ENCODE measurements around the gene WDR53. TPM values are rescaled to one million over a fixed set of nuclear protein-coding genes. Genes with fewer than 3 reads are reported as not detected.

WDR53 gene
- total and polyA plus RNA-seq, 9 of the 15 experiments (the other 6 are each of a cell fraction or from before 2014, with no cell fraction given) = 13.0 to 34.5 (median 20.9) TPM

DNA sequence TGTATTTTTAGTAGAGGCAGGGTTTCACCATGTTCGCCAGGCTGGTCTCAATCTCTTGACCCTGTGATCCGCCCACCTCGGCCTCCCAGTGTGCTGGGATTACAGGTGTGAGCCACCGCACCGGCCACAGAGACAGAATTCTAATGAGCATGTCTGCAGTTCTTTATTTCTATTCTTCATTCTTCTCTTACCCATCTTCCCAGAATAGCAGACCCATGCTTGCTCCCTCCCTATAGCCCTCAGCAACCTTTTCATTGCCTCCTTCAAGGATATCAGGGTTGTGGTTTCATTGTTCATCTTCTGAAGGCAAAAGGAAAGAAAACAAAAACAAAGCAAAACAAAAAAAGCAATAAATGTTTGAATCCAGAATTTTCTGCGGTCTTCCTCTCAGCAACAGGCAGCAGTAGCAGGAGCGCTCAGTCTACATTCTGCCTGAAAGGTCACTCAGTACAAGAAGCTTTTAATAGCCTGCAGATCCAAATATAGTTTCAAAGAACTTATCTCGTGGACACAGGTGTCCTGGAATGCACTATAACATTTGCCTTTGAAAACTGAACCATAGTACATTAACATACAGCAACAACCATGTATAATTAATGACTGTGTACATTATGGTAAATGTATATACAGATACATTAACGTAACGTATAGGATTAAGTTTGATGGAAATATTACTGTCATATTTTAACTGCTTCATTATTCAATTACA lies 53.3 kb downstream of the WDR53 start, which contains the start of gene SMCO1 (continued):
- TF ChIP-seq HOXB6 (CRISPR knock-in tag; IDR thresholded peaks at IDR 0.05; ENCODE audit: borderline replicate concordance) = no peak
- TF ChIP-seq, protein P1, sequence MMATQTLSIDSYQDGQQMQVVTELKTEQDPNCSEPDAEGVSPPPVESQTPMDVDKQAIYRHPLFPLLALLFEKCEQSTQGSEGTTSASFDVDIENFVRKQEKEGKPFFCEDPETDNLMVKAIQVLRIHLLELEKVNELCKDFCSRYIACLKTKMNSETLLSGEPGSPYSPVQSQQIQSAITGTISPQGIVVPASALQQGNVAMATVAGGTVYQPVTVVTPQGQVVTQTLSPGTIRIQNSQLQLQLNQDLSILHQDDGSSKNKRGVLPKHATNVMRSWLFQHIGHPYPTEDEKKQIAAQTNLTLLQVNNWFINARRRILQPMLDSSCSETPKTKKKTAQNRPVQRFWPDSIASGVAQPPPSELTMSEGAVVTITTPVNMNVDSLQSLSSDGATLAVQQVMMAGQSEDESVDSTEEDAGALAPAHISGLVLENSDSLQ (IDR thresholded peaks at IDR 0.05) = no peak
- 0 out of 2 replicates have a peak, but pooled peaks have one; percentile 47 for TF ChIP-seq GATAD2B (IDR thresholded peaks at IDR 0.05; ENCODE audit: borderline replicate concordance)
- TF ChIP-seq, protein P2, sequence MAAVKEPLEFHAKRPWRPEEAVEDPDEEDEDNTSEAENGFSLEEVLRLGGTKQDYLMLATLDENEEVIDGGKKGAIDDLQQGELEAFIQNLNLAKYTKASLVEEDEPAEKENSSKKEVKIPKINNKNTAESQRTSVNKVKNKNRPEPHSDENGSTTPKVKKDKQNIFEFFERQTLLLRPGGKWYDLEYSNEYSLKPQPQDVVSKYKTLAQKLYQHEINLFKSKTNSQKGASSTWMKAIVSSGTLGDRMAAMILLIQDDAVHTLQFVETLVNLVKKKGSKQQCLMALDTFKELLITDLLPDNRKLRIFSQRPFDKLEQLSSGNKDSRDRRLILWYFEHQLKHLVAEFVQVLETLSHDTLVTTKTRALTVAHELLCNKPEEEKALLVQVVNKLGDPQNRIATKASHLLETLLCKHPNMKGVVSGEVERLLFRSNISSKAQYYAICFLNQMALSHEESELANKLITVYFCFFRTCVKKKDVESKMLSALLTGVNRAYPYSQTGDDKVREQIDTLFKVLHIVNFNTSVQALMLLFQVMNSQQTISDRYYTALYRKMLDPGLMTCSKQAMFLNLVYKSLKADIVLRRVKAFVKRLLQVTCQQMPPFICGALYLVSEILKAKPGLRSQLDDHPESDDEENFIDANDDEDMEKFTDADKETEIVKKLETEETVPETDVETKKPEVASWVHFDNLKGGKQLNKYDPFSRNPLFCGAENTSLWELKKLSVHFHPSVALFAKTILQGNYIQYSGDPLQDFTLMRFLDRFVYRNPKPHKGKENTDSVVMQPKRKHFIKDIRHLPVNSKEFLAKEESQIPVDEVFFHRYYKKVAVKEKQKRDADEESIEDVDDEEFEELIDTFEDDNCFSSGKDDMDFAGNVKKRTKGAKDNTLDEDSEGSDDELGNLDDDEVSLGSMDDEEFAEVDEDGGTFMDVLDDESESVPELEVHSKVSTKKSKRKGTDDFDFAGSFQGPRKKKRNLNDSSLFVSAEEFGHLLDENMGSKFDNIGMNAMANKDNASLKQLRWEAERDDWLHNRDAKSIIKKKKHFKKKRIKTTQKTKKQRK (IDR thresholded peaks at IDR 0.05; ENCODE audit: borderline replicate concordance, low read depth, low read length) = no peak
- no peak for TF ChIP-seq RB1 (IDR thresholded peaks at IDR 0.05; ENCODE audit: low read depth)
- TF ChIP-seq KLF16 (IDR thresholded peaks at IDR 0.05) = no peak; the same call in 1 of the 2 replicates
- TF ChIP-seq HDAC3 (IDR thresholded peaks at IDR 0.05; ENCODE audit: borderline replicate concordance, partially characterized antibody) = peak; percentile 84
- TF ChIP-seq, protein P3, sequence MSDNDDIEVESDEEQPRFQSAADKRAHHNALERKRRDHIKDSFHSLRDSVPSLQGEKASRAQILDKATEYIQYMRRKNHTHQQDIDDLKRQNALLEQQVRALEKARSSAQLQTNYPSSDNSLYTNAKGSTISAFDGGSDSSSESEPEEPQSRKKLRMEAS (CRISPR knock-in tag; IDR thresholded peaks at IDR 0.05) = no peak
- no peak for TF ChIP-seq CSDE1 (IDR thresholded peaks at IDR 0.05)
- TF ChIP-seq, protein P4, sequence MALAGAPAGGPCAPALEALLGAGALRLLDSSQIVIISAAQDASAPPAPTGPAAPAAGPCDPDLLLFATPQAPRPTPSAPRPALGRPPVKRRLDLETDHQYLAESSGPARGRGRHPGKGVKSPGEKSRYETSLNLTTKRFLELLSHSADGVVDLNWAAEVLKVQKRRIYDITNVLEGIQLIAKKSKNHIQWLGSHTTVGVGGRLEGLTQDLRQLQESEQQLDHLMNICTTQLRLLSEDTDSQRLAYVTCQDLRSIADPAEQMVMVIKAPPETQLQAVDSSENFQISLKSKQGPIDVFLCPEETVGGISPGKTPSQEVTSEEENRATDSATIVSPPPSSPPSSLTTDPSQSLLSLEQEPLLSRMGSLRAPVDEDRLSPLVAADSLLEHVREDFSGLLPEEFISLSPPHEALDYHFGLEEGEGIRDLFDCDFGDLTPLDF (CRISPR knock-in tag; IDR thresholded peaks at IDR 0.05) = no peak
- TF ChIP-seq, protein P5, sequence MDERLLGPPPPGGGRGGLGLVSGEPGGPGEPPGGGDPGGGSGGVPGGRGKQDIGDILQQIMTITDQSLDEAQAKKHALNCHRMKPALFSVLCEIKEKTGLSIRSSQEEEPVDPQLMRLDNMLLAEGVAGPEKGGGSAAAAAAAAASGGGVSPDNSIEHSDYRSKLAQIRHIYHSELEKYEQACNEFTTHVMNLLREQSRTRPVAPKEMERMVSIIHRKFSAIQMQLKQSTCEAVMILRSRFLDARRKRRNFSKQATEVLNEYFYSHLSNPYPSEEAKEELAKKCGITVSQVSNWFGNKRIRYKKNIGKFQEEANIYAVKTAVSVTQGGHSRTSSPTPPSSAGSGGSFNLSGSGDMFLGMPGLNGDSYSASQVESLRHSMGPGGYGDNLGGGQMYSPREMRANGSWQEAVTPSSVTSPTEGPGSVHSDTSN (CRISPR knock-in tag; IDR thresholded peaks at IDR 0.05; ENCODE audit: low read depth) = no peak
- TF ChIP-seq, protein P5 (tag; conservative IDR thresholded peaks at IDR 0.05; ENCODE audit: low read depth) = no peak
- TF ChIP-seq JUND (IDR thresholded peaks at IDR 0.05; ENCODE audit: borderline replicate concordance, low read depth, low read length) = no peak
- TF ChIP-seq JUND (tag; IDR thresholded peaks at IDR 0.05; ENCODE audit: borderline replicate concordance, low read depth, low read length) = peak; percentile 10; the same call in 1 of the 3 replicates
- TF ChIP-seq ETV6 (IDR thresholded peaks at IDR 0.05; ENCODE audit: borderline replicate concordance in 1 of 2, low read depth in 2 of 2, low read length in 1 of 2) = no peak
- no peak for TF ChIP-seq ETV6 (CRISPR knock-in tag; IDR thresholded peaks at IDR 0.05; ENCODE audit: borderline replicate concordance)
- TF ChIP-seq ESRRB (CRISPR knock-in tag; IDR thresholded peaks at IDR 0.05; ENCODE audit: borderline replicate concordance) = no peak
